NT2/D1 (cell line): Measurements from ENCODE around the gene RBBP4.

Source experiments
- YY1 ChIP-seq: IDR thresholded peaks from 2 replicates; pipeline ENCODE4 v1.6.1; 2011; ENCODE audit not compliant: insufficient read length, insufficient read depth
- ZNF274 ChIP-seq: IDR thresholded peaks from 2 replicates; pipeline ENCODE4 v1.6.1; 2011; ENCODE audit warnings: mild to moderate bottlenecking, low read depth, low read length

GRCh38 chr1:32665915-32666314, 14.9 kb downstream of the RBBP4 start:
- no peak for TF ChIP-seq YY1
- no peak for TF ChIP-seq ZNF274
